ENCODE measurements around the gene PSMC3IP.

PSMC3IP gene

DNA sequence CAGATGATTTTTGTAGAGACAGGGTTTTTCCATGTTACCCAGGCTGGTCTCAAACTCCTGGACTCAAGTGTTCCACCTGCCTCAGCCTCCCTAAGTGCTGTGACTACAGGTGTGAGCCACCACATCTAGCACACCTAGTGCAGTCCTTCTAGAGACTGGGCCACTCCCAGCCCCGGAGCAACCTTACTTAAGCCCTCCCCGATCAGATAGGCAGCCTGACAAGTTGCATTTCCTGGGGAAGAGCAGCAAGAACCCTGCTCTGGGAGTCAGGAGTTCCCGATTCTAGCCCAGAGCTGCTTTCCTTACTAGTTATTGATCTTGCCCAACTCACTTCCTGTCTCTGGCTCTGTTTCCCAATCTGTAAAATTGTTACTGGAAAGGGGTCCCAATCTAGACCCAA lies 48.5 kb downstream of the PSMC3IP start:
- no peak overlapping the region for H3K4me3 ChIP-seq (ENCODE audit: insufficient read depth, low read depth, low read length)
- no peaks in the 10 kb centered on the region for H3K36me3 ChIP-seq (ENCODE audit: control insufficient read depth, insufficient read depth, low read length)
- H3K27ac ChIP-seq (ENCODE audit: insufficient read depth, low read depth, low read length, poor library complexity, severe bottlenecking) = no peak overlapping the region
- H3K27me3 ChIP-seq (ENCODE audit: control insufficient read depth, insufficient read depth, low read length, poor library complexity, severe bottlenecking) = peaks cover 28% of the 10 kb centered on the region
- no peaks in the 10 kb centered on the region for H3K9me3 ChIP-seq (ENCODE audit: control insufficient read depth, low read length)
- 92 to 94% methylated on average over 3 of the region's 3 CpGs for WGBS, 2 experiments
- no peaks in the 10 kb centered on the region for H3K4me1 ChIP-seq (ENCODE audit: control insufficient read depth, insufficient read depth, low read length)

- H3K27ac ChIP-seq (ENCODE audit: insufficient read depth, low read depth, low read length, poor library complexity, severe bottlenecking) = no peak overlapping the region
- H3K9me3 ChIP-seq (ENCODE audit: control insufficient read depth, low read length) = no peaks in the 10 kb centered on the region
- WGBS, 2 experiments = 89 to 95% methylated on average over 5 of the region's 6 CpGs
- no peak overlapping the region for H3K4me3 ChIP-seq (ENCODE audit: insufficient read depth, low read depth, low read length)
- no peaks in the 10 kb centered on the region for H3K36me3 ChIP-seq (ENCODE audit: control insufficient read depth, insufficient read depth, low read length)
- H3K4me1 ChIP-seq (ENCODE audit: control insufficient read depth, insufficient read depth, low read length) = peaks cover 1% of the 10 kb centered on the region
- peaks cover 21% of the 10 kb centered on the region for H3K27me3 ChIP-seq (ENCODE audit: control insufficient read depth, insufficient read depth, low read length, poor library complexity, severe bottlenecking)
Observed at GRCh38 chr17:42527932-42528331, 49.6 kb downstream of the PSMC3IP start.

- H3K4me1 ChIP-seq (ENCODE audit: control insufficient read depth, insufficient read depth, low read length) = peaks cover 15% of the 10 kb centered on the region
- peaks cover 3% of the 10 kb centered on the region for H3K27me3 ChIP-seq (ENCODE audit: control insufficient read depth, insufficient read depth, low read length, poor library complexity, severe bottlenecking)
- H3K27ac ChIP-seq (ENCODE audit: insufficient read depth, low read depth, low read length, poor library complexity, severe bottlenecking) = no peak overlapping the region
- H3K36me3 ChIP-seq (ENCODE audit: control insufficient read depth, insufficient read depth, low read length) = no peaks in the 10 kb centered on the region
- no peak overlapping the region for H3K4me3 ChIP-seq (ENCODE audit: insufficient read depth, low read depth, low read length)
- WGBS, 2 experiments = 94 to 99% methylated on average over 6 of the region's 6 CpGs
- H3K9me3 ChIP-seq (ENCODE audit: control insufficient read depth, low read length) = no peaks in the 10 kb centered on the region
Observed at GRCh38 chr17:42526031-42526444, 51.5 kb downstream of the PSMC3IP start.

DNA sequence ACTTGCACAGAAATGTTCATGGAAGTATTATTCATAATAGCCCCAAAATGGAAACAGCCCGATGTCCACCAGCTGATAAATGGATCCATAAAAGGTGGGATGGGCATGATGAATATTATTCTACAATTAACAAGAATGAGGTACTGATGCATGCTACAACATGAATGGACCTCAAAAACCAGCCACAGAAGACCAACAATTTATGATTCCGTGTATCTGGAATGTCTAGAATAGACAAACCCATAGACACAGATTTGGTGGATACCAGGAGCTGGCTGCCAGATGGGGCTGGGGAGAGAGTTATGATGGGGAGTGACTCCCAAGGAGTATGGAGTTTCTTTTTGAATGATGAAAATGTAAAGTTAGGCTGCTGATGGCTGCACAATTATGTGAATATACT lies 52.3 kb downstream of the PSMC3IP start:
- H3K27me3 ChIP-seq (ENCODE audit: control insufficient read depth, insufficient read depth, low read length, poor library complexity, severe bottlenecking) = no peaks in the 10 kb centered on the region
- H3K9me3 ChIP-seq (ENCODE audit: control insufficient read depth, low read length) = no peaks in the 10 kb centered on the region
- peaks cover 23% of the 10 kb centered on the region for H3K4me1 ChIP-seq (ENCODE audit: control insufficient read depth, insufficient read depth, low read length)
- WGBS, 2 experiments = 92 to 94% methylated on average over 1 to 2 of the region's 2 CpGs
- no peaks in the 10 kb centered on the region for H3K36me3 ChIP-seq (ENCODE audit: control insufficient read depth, insufficient read depth, low read length)
- H3K4me3 ChIP-seq (ENCODE audit: insufficient read depth, low read depth, low read length) = no peak overlapping the region
- no peak overlapping the region for H3K27ac ChIP-seq (ENCODE audit: insufficient read depth, low read depth, low read length, poor library complexity, severe bottlenecking)

- Histone ChIP-seq H3K27me3 (ENCODE audit: control insufficient read depth, insufficient read depth, low read length, poor library complexity, severe bottlenecking) (no peaks in the 10 kb centered on the region), H3K36me3 (ENCODE audit: control insufficient read depth, insufficient read depth, low read length) (no peaks in the 10 kb centered on the region), H3K4me3 (ENCODE audit: insufficient read depth, low read depth, low read length) (no peak overlapping the region), H3K4me1 (ENCODE audit: control insufficient read depth, insufficient read depth, low read length) (peaks cover 46% of the 10 kb centered on the region), H3K27ac (ENCODE audit: insufficient read depth, low read depth, low read length, poor library complexity, severe bottlenecking) (no peak overlapping the region), H3K9me3 (ENCODE audit: control insufficient read depth, low read length) (no peaks in the 10 kb centered on the region)
- WGBS, 2 experiments = 91 to 94% methylated on average over 8 of the region's 8 CpGs
Observed at GRCh38 chr17:42522798-42523278, 54.7 kb downstream of the PSMC3IP start.
